GM12878 (cell line): ENCODE results near the gene MUC5B. TPM values are rescaled to one million over a fixed set of nuclear protein-coding genes. Genes with fewer than 3 reads are reported as not detected.

Experiments
- ATAC-seq: fragments of 200-7000 bp; cut with Tn5 transposase; 3 replicates; pipeline ENCODE4 v1.9.1; 2020; ENCODE audit warnings: mild to moderate bottlenecking, moderate library complexity
- BruUV-seq: library from RNA; stranded (reverse); fragments of 400-500 nt; replicated peaks from 2 replicates; lab custom pipeline; 2021; lab: Mats Ljungman, UMichigan
- CTCF ChIA-PET: fragments of 300-600 bp; sonication (Branson Sonifier 250); formaldehyde crosslinking; extraction: SDS; loops from one replicate; lab custom pipeline; 2021; ENCODE audit warnings: inconsistent platforms; lab: Yijun Ruan, JAX
- POLR2A ChIA-PET: fragments of 350-600 bp; formaldehyde crosslinking; extraction: SDS; loops from one replicate; lab custom pipeline; 2021; ENCODE audit warnings: inconsistent platforms; lab: Charles Lee
- RAD21 ChIA-PET: fragments of 300-600 bp; sonication (Branson Sonifier 250); formaldehyde crosslinking; loops from one replicate; lab custom pipeline; 2023; ENCODE audit warnings: antibody characterized with exemption; ENCODE audit not compliant: unreplicated experiment; lab: Charles Lee
- SMC1A ChIA-PET: fragments of 300-600 bp; sonication (Branson Sonifier 250); formaldehyde crosslinking; loops from one replicate; lab custom pipeline; 2023; ENCODE audit not compliant: unreplicated experiment, uncharacterized antibody; lab: Charles Lee
- DNase-seq: peaks from one replicate; pipeline ENCODE4 v3.0.0-alpha.2; 2011; ENCODE audit warnings: low read depth, low spot score
- FAIRE-seq: peaks from 3 replicates; lab custom pipeline; 2011; peaks lifted over from hg19 to GRCh38; lab: Jason Lieb, UNC
- H2AFZ ChIP-seq: 2 replicates; pipeline ENCODE4 v1.6.0; 2011; ENCODE audit warnings: low read depth, low read length, control low read depth; ENCODE audit not compliant: control insufficient read depth
- H3K27ac ChIP-seq: 2 replicates; pipeline ENCODE4 v1.5.1; 2011; ENCODE audit warnings: control low read depth; ENCODE audit not compliant: control insufficient read depth, insufficient read depth
- H3K27me3 ChIP-seq, 2 experiments: replicated peaks in 1 of 2; 2 replicates each; pipeline versions ENCODE4 v1.6.0 to v1.6.1; 2011; ENCODE audit warnings: low read length in 1 of 2; ENCODE audit not compliant: control insufficient read depth in 2 of 2, insufficient read depth in 2 of 2
- H3K36me3 ChIP-seq, 2 experiments: 2 replicates each; pipeline ENCODE4 v1.5.1; 2011; ENCODE audit warnings: low read length in 1 of 2; ENCODE audit not compliant: control insufficient read depth in 2 of 2, insufficient read depth in 2 of 2
- H3K4me1 ChIP-seq: 2 replicates; pipeline ENCODE4 v1.6.1; 2011; ENCODE audit warnings: mild to moderate bottlenecking, low read length, moderate library complexity, mixed read lengths; ENCODE audit not compliant: control insufficient read depth, insufficient read depth
- H3K4me2 ChIP-seq: 2 replicates; pipeline ENCODE4 v1.6.0; 2011; ENCODE audit warnings: control low read depth; ENCODE audit not compliant: control insufficient read depth, insufficient read depth
- H3K4me3 ChIP-seq: fragments of 200-600 bp; sonication (generic); 2 replicates; pipeline ENCODE4 v1.5.1; 2016
- H3K79me2 ChIP-seq: 2 replicates; pipeline ENCODE4 v1.6.0; 2011; ENCODE audit warnings: low read length; ENCODE audit not compliant: control insufficient read depth, insufficient read depth
- H3K9ac ChIP-seq: 2 replicates; pipeline ENCODE4 v1.8.0; 2011; ENCODE audit warnings: low read length, control low read depth, mixed read lengths; ENCODE audit not compliant: control insufficient read depth, insufficient read depth
- H3K9me3 ChIP-seq: replicated peaks from 3 replicates; pipeline ENCODE4 v1.5.1; 2011; ENCODE audit warnings: mild to moderate bottlenecking, low read length; ENCODE audit not compliant: control insufficient read depth, insufficient read depth
- H4K20me1 ChIP-seq: 2 replicates; pipeline ENCODE4 v1.6.0; 2011; ENCODE audit not compliant: control insufficient read depth, insufficient read depth
- ASH2L ChIP-seq: fragments of 300-600, 200-600 bp; sonication (generic); IDR thresholded peaks from 2 replicates; pipeline ENCODE4 v1.6.1; 2017; ENCODE audit warnings: low read depth, mild to moderate bottlenecking, borderline replicate concordance
- BACH1 ChIP-seq: fragments of 450-650 bp; IDR thresholded peaks from 2 replicates; pipeline ENCODE4 v1.6.1; 2017; ENCODE audit warnings: mild to moderate bottlenecking, borderline replicate concordance
- CHD2 ChIP-seq: IDR thresholded peaks from 2 replicates; pipeline ENCODE4 v1.6.1; 2011; ENCODE audit warnings: low read depth, low read length, improper control_type of control experiment, borderline replicate concordance
- CHD4 ChIP-seq: fragments of 200-600 bp; sonication (generic); IDR thresholded peaks from 2 replicates; pipeline ENCODE4 v1.6.1; 2016; ENCODE audit warnings: mild to moderate bottlenecking
- IKZF1 ChIP-seq: fragments of 450-650 bp; conservative IDR thresholded peaks from 2 replicates; pipeline ENCODE4 v1.6.1; 2017; ENCODE audit warnings: antibody characterized with exemption, mild to moderate bottlenecking
- IRF4 ChIP-seq: IDR thresholded peaks from 2 replicates; pipeline ENCODE4 v1.6.1; 2011; ENCODE audit warnings: low read depth, low read length
- KDM1A ChIP-seq: fragments of 200-600 bp; sonication (generic); IDR thresholded peaks from 2 replicates; pipeline ENCODE4 v1.6.1; 2016; ENCODE audit warnings: borderline replicate concordance
- NFYA ChIP-seq: IDR thresholded peaks from 2 replicates; pipeline ENCODE4 v1.6.1; 2011; ENCODE audit warnings: low read depth, mild to moderate bottlenecking, low read length, improper control_type of control experiment, borderline replicate concordance
- PML ChIP-seq: IDR thresholded peaks from 2 replicates; pipeline ENCODE4 v1.6.1; 2012; ENCODE audit warnings: low read length, inconsistent platforms
- POU2F2 ChIP-seq: IDR thresholded peaks from 3 replicates; pipeline ENCODE4 v1.6.1; 2011; ENCODE audit warnings: low read depth, mild to moderate bottlenecking, low read length, borderline replicate concordance
- SIN3A ChIP-seq: IDR thresholded peaks from 2 replicates; pipeline ENCODE4 v1.6.1; 2012; ENCODE audit warnings: low read depth, low read length, improper control_type of control experiment
- SP1 ChIP-seq: IDR thresholded peaks from one replicate; pipeline ENCODE4 v1.6.1; 2011; ENCODE audit warnings: low read depth, low read length
- SUPT20H ChIP-seq: IDR thresholded peaks from 2 replicates; pipeline ENCODE4 v1.6.1; 2011; ENCODE audit warnings: low read depth, mild to moderate bottlenecking, low read length, moderate library complexity, borderline replicate concordance; ENCODE audit not compliant: control insufficient read depth
- TARDBP ChIP-seq: IDR thresholded peaks from 2 replicates; pipeline ENCODE4 v1.6.1; 2016; ENCODE audit warnings: borderline replicate concordance
- WGBS: methylation state at CpG from one replicate; pipeline ENCODE4 v1.1.6; 2016; ENCODE audit warnings: low lambda C conversion rate; ENCODE audit not compliant: insufficient replicate concordance, insufficient coverage; ENCODE audit errors: missing lambda C conversion rate; 5-methylcytosine and 5-hydroxymethylcytosine counted together
- in situ Hi-C: fragments of 300-500 bp; cut with MboI; formaldehyde crosslinking; loops from 9 replicates; pipeline ENCODE4 v1.14.3; 2018; ENCODE audit warnings: mixed read lengths
- intact Hi-C: fragments of 100-400 bp; cut with micrococcal nuclease; formaldehyde crosslinking; loops from one replicate; pipeline ENCODE4 v1.14.2; 2022; ENCODE audit not compliant: unreplicated experiment
- polyA plus RNA-seq, 11 experiments: library from polyadenylated mRNA; depleted of rRNA in 4 of 11; unstranded in 6 of 11; stranded (reverse) in 5 of 11; fragments of >200 nt; fragmentation: Nextera tagmentation in 4 of 11; fragmentation: Illumina TruSeq in 1 of 11; extraction: Ambion mirVana in 4 of 11; extraction: Trizol in 1 of 11; gene quantifications; 1 replicate in 1 of 11; 2 replicates in 10 of 11; pipeline versions ENCODE4 v1.2.1 to v1.2.3, GENCODE V29; 2011 to 2016; ENCODE audit warnings: inconsistent platforms in 2 of 11, missing spikeins in 2 of 11, low read depth in 1 of 11
- total RNA-seq, 4 experiments: library from RNA; depleted of rRNA in 3 of 4; stranded (reverse); fragments of >200 nt in 3 of 4; fragmentation: Illumina TruSeq in 1 of 4; extraction: Trizol in 1 of 4; gene quantifications; 2 replicates each; pipeline versions ENCODE4 v1.2.1 to v1.2.3, GENCODE V29; 2013 to 2021
- TF ChIP-seq, protein P1 (sequence below): fragments of 150-350 bp; IDR thresholded peaks from 2 replicates; pipeline ENCODE4 v1.6.1; 2014; ENCODE audit warnings: mild to moderate bottlenecking, low read depth, low read length
- TF ChIP-seq, protein P2 (sequence below): IDR thresholded peaks from 2 replicates; pipeline ENCODE4 v1.6.1; 2012; ENCODE audit warnings: improper control_type of control experiment, low read depth, low read length; ENCODE audit not compliant: insufficient replicate concordance

Gene MUC5B
- total and polyA plus RNA-seq, 10 of the 15 experiments (the other 5 are each of a cell fraction or from before 2014, with no cell fraction given) = 1.5 TPM; not detected in 9

DNA sequence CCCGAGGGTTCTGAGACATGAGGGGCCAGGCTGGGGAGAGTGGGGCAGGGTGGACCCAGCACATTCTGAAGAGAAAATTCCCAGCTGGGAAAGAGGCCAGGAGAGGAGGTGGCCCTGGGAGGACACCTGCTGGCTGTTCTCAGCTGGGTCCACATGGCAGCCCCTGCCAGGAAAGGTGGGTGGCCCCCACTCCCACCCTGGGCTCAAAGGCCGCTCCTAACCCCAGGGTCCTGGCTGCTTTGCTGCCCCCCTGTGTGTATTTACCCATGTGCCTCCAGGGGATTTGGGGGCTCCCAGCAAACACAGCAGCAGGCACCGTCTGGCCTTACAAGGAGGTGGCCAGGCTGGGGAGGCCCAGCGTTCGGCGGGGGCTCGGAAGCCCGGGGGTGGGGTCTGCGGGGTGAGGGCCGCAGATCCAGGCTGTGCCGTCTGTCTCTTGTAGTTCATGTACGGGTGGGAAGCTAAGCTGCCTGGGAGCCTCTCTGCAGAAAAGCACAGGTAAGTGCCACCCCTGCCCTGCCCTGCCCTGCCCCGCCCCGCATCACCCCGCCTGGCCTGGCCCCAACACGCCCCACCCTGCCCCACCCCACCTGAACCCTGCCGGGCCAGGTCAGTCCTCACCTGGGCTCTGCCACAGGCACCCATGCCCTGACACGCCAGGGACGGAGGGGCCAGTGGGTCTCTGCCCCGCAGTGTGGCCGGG lies 10.6 kb downstream of the MUC5B start (continued):
- TF ChIP-seq, protein P1, sequence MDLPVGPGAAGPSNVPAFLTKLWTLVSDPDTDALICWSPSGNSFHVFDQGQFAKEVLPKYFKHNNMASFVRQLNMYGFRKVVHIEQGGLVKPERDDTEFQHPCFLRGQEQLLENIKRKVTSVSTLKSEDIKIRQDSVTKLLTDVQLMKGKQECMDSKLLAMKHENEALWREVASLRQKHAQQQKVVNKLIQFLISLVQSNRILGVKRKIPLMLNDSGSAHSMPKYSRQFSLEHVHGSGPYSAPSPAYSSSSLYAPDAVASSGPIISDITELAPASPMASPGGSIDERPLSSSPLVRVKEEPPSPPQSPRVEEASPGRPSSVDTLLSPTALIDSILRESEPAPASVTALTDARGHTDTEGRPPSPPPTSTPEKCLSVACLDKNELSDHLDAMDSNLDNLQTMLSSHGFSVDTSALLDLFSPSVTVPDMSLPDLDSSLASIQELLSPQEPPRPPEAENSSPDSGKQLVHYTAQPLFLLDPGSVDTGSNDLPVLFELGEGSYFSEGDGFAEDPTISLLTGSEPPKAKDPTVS = no peak
- TF ChIP-seq NFYA (no peak), CHD2 (no peak), SUPT20H (no peak)

DNA sequence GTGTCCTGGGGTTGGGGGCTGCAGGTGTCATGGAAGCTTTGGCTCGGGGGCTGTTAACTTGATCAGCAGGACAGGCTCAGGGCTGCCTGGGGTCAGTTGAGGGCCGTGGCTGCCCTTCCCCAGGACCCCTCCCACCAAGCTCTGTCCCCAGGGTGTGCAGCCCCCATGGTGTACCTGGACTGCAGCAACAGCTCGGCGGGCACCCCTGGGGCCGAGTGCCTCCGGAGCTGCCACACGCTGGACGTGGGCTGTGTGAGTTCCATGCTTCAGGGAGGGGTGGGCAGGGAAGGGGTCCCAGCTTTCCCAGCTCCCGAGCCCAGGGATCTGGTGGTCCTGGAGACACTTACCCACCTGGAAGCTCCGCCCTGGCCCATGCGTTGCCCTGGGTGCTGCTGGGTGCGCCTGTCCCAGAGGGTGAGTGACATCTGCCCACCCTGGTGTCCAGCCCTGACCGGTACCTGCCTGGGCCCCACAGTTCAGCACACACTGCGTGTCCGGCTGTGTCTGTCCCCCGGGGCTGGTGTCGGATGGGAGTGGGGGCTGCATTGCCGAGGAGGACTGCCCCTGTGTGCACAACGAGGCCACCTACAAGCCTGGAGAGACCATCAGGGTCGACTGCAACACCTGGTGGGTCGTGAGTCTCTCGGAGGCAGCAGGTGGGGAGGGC lies 11.3 kb downstream of the MUC5B start:
- Histone ChIP-seq H2AFZ (no peak overlapping the region), H3K9ac (no peak overlapping the region), H3K9me3 (no peaks in the 10 kb centered on the region), H3K27me3 (no peaks in the 10 kb centered on the region), H3K36me3 (no peaks in the 10 kb centered on the region), H3K79me2 (no peaks in the 10 kb centered on the region), H3K4me2 (no peak overlapping the region), H3K4me1 (no peaks in the 10 kb centered on the region), H3K27ac (no peak overlapping the region), H3K4me3 (no peak overlapping the region), H4K20me1 (no peaks in the 10 kb centered on the region)
- ChIA-PET CTCF (no interaction called here), SMC1A (no interaction called here), RAD21 (no interaction called here), POLR2A (no interaction called here)
- TF ChIP-seq POU2F2 = no peak
- no peak for TF ChIP-seq ASH2L
- no peak for TF ChIP-seq SP1
- no peak for TF ChIP-seq CHD4
- TF ChIP-seq TARDBP = no peak
- no peak for TF ChIP-seq IRF4
- TF ChIP-seq SIN3A = no peak
- TF ChIP-seq PML = no peak
- TF ChIP-seq KDM1A = no peak
- no peak for TF ChIP-seq IKZF1
- TF ChIP-seq, protein P2, sequence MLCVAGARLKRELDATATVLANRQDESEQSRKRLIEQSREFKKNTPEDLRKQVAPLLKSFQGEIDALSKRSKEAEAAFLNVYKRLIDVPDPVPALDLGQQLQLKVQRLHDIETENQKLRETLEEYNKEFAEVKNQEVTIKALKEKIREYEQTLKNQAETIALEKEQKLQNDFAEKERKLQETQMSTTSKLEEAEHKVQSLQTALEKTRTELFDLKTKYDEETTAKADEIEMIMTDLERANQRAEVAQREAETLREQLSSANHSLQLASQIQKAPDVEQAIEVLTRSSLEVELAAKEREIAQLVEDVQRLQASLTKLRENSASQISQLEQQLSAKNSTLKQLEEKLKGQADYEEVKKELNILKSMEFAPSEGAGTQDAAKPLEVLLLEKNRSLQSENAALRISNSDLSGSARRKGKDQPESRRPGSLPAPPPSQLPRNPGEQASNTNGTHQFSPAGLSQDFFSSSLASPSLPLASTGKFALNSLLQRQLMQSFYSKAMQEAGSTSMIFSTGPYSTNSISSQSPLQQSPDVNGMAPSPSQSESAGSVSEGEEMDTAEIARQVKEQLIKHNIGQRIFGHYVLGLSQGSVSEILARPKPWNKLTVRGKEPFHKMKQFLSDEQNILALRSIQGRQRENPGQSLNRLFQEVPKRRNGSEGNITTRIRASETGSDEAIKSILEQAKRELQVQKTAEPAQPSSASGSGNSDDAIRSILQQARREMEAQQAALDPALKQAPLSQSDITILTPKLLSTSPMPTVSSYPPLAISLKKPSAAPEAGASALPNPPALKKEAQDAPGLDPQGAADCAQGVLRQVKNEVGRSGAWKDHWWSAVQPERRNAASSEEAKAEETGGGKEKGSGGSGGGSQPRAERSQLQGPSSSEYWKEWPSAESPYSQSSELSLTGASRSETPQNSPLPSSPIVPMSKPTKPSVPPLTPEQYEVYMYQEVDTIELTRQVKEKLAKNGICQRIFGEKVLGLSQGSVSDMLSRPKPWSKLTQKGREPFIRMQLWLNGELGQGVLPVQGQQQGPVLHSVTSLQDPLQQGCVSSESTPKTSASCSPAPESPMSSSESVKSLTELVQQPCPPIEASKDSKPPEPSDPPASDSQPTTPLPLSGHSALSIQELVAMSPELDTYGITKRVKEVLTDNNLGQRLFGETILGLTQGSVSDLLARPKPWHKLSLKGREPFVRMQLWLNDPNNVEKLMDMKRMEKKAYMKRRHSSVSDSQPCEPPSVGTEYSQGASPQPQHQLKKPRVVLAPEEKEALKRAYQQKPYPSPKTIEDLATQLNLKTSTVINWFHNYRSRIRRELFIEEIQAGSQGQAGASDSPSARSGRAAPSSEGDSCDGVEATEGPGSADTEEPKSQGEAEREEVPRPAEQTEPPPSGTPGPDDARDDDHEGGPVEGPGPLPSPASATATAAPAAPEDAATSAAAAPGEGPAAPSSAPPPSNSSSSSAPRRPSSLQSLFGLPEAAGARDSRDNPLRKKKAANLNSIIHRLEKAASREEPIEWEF = no peak
- TF ChIP-seq BACH1 = no peak
- FAIRE-seq (no peak), DNase-seq (no peak), ATAC-seq (no peak)
- intact Hi-C loops (no loop called here), in situ Hi-C loops (no loop called here)
- BruUV-seq = no TSS peak
- 52% methylated on average over 17 of the region's 22 CpGs for WGBS
